ENCODE measurements around the gene GAREM1. TPM values are rescaled to one million over a fixed set of nuclear protein-coding genes. Genes with fewer than 3 reads are reported as not detected.

Gene GAREM1
- total and polyA plus RNA-seq, 7 donors, result 2.3 to 10.3 (median 7.2) TPM

- intact Hi-C loops (cut with DNase I), result no loop called here
- Histone ChIP-seq H3K36me3 (ENCODE audit: insufficient read depth in 1 of 2, low read depth in 1 of 2) (no peaks in the 10 kb centered on the region), H3K4me3 (peak overlapping the region; percentile 31), H3K4me1 (peaks cover 15% of the 10 kb centered on the region), H3K27ac (peak overlapping the region; percentile 71), H3K27me3 (ENCODE audit: insufficient read depth in 3 of 3, low read length in 2 of 3) (no peaks in the 10 kb centered on the region), H3K9me3 (no peaks in the 10 kb centered on the region)
- DNase-seq, result no peak
- WGBS, 3 donors, result 48 to 58% (median 52%) methylated on average over 2 of the region's 2 CpGs
- peak; percentile 94 to 98 (median 98) for ATAC-seq
- no peak for TF ChIP-seq CTCF (IDR thresholded peaks at IDR 0.05)
Measured at GRCh38 chr18:32301976-32302743, 168.5 kb downstream of the GAREM1 start.

- Histone ChIP-seq H3K27me3 (ENCODE audit: insufficient read depth in 3 of 3, low read length in 2 of 3) (no peaks in the 10 kb centered on the region), H3K9me3 (no peaks in the 10 kb centered on the region), H3K4me3 (peak overlapping the region; percentile 31), H3K4me1 (peaks cover 15% of the 10 kb centered on the region), H3K36me3 (ENCODE audit: insufficient read depth in 1 of 2, low read depth in 1 of 2) (no peaks in the 10 kb centered on the region), H3K27ac (peak overlapping the region; percentile 71)
- DNase-seq (no peak), ATAC-seq (peak; percentile 28 to 39 (median 30))
- 72 to 83% (median 82%) methylated on average over 4 of the region's 4 CpGs for WGBS, 3 donors
- no peak for TF ChIP-seq CTCF (IDR thresholded peaks at IDR 0.05)
- intact Hi-C loops (cut with DNase I), result no loop called here
Measured at GRCh38 chr18:32301361-32301760, 169.3 kb downstream of the GAREM1 start.

GRCh38 chr18:32300914-32301313 is 169.8 kb downstream of the GAREM1 start:
- DNase-seq (no peak), ATAC-seq (peak in 2 of 4 donors; percentile 6 to 27)
- WGBS, 3 donors, result 31 to 55% (median 44%) methylated on average over 5 of the region's 5 CpGs
- Histone ChIP-seq H3K27me3 (ENCODE audit: insufficient read depth in 3 of 3, low read length in 2 of 3) (no peaks in the 10 kb centered on the region), H3K36me3 (ENCODE audit: insufficient read depth in 1 of 2, low read depth in 1 of 2) (no peaks in the 10 kb centered on the region), H3K9me3 (no peaks in the 10 kb centered on the region), H3K27ac (peak overlapping the region; percentile 71), H3K4me3 (no peak overlapping the region), H3K4me1 (peaks cover 15% of the 10 kb centered on the region)
- TF ChIP-seq CTCF (IDR thresholded peaks at IDR 0.05), result no peak
- intact Hi-C loops (cut with DNase I), result no loop called here

- 67 to 72% (median 71%) methylated on average over 1 of the region's 1 CpG for WGBS, 3 donors
- intact Hi-C loops (cut with DNase I), result no loop called here
- Histone ChIP-seq H3K4me1 (peaks cover 15% of the 10 kb centered on the region), H3K27me3 (ENCODE audit: insufficient read depth in 3 of 3, low read length in 2 of 3) (no peaks in the 10 kb centered on the region), H3K9me3 (no peaks in the 10 kb centered on the region), H3K27ac (no peak overlapping the region), H3K4me3 (no peak overlapping the region), H3K36me3 (ENCODE audit: insufficient read depth in 1 of 2, low read depth in 1 of 2) (no peaks in the 10 kb centered on the region)
- TF ChIP-seq CTCF (IDR thresholded peaks at IDR 0.05), result no peak
- no peak for DNase-seq
- no peak for ATAC-seq
Measured at GRCh38 chr18:32299484-32299883, 171.2 kb downstream of the GAREM1 start.

Measured in psoas muscle (tissue), 8 donors.